ENCODE data around the gene BCCIP. TPM values are rescaled to one million over a fixed set of nuclear protein-coding genes. Genes with fewer than 3 reads are reported as not detected.

BCCIP gene
- total RNA-seq, 1 donor from 2014 or later: 68.1 TPM

- no peak for FAIRE-seq
- H3K9me3 ChIP-seq (ENCODE audit: insufficient read depth, low read depth, low read length): no peaks in the 10 kb centered on the region
- H3K27me3 Mint-ChIP-seq (ENCODE audit: low read depth, unreplicated experiment): no peaks in the 10 kb centered on the region
- H4K20me1 ChIP-seq (ENCODE audit: insufficient read depth, low read length): peaks cover 9% of the 10 kb centered on the region
- H3K27ac ChIP-seq (ENCODE audit: low read depth, low read length): no peak overlapping the region
- H3K27me3 ChIP-seq (ENCODE audit: insufficient read depth, low read length): no peaks in the 10 kb centered on the region
- no peak for TF ChIP-seq EZH2 (IDR thresholded peaks at IDR 0.05; ENCODE audit: insufficient read depth, low read length)
- TF ChIP-seq, protein P1, sequence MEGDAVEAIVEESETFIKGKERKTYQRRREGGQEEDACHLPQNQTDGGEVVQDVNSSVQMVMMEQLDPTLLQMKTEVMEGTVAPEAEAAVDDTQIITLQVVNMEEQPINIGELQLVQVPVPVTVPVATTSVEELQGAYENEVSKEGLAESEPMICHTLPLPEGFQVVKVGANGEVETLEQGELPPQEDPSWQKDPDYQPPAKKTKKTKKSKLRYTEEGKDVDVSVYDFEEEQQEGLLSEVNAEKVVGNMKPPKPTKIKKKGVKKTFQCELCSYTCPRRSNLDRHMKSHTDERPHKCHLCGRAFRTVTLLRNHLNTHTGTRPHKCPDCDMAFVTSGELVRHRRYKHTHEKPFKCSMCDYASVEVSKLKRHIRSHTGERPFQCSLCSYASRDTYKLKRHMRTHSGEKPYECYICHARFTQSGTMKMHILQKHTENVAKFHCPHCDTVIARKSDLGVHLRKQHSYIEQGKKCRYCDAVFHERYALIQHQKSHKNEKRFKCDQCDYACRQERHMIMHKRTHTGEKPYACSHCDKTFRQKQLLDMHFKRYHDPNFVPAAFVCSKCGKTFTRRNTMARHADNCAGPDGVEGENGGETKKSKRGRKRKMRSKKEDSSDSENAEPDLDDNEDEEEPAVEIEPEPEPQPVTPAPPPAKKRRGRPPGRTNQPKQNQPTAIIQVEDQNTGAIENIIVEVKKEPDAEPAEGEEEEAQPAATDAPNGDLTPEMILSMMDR (IDR thresholded peaks at IDR 0.05; ENCODE audit: insufficient read depth, low read depth, low read length): no peak
- DNase-seq (ENCODE audit: low read depth): no peak
- H3K79me2 ChIP-seq (ENCODE audit: insufficient read depth, low read length): no peaks in the 10 kb centered on the region
- H3K4me1 ChIP-seq (ENCODE audit: insufficient read depth, low read length): no peaks in the 10 kb centered on the region
- no peak overlapping the region for H3K27ac Mint-ChIP-seq (ENCODE audit: unreplicated experiment)
- H3K4me1 Mint-ChIP-seq (ENCODE audit: low read depth, unreplicated experiment): peaks cover 16% of the 10 kb centered on the region
- no peaks in the 10 kb centered on the region for H3K9me3 Mint-ChIP-seq (ENCODE audit: unreplicated experiment)
- no peak overlapping the region for H3K4me3 ChIP-seq (ENCODE audit: insufficient read depth, low read depth, low read length)
- no peak overlapping the region for H2AFZ ChIP-seq (ENCODE audit: low read depth, low read length)
- peaks cover 31% of the 10 kb centered on the region for H3K36me3 Mint-ChIP-seq (ENCODE audit: low read depth, unreplicated experiment)
- H3K36me3 ChIP-seq (ENCODE audit: insufficient read depth, low read length): peaks cover 10% of the 10 kb centered on the region
- H3K9ac ChIP-seq (ENCODE audit: low read length): no peak overlapping the region
- H3K4me2 ChIP-seq (ENCODE audit: low read length): no peak overlapping the region
- no peak overlapping the region for H3K4me3 Mint-ChIP-seq (ENCODE audit: unreplicated experiment)
Observed at GRCh38 chr10:125802131-125802530, 21.2 kb upstream of the BCCIP start.

- Histone ChIP-seq H3K4me1 (ENCODE audit: insufficient read depth, low read length) (no peaks in the 10 kb centered on the region), H3K27ac (ENCODE audit: low read depth, low read length) (no peak overlapping the region), H3K27me3 (ENCODE audit: insufficient read depth, low read length) (no peaks in the 10 kb centered on the region), H3K9me3 (ENCODE audit: insufficient read depth, low read depth, low read length) (no peaks in the 10 kb centered on the region), H4K20me1 (ENCODE audit: insufficient read depth, low read length) (peaks cover 9% of the 10 kb centered on the region), H3K79me2 (ENCODE audit: insufficient read depth, low read length) (no peaks in the 10 kb centered on the region), H3K4me3 (ENCODE audit: insufficient read depth, low read depth, low read length) (no peak overlapping the region), H2AFZ (ENCODE audit: low read depth, low read length) (no peak overlapping the region), H3K36me3 (ENCODE audit: insufficient read depth, low read length) (peaks cover 7% of the 10 kb centered on the region), H3K9ac (ENCODE audit: low read length) (no peak overlapping the region), H3K4me2 (ENCODE audit: low read length) (no peak overlapping the region)
- no peak for DNase-seq (ENCODE audit: low read depth)
- FAIRE-seq: no peak
- no peaks in the 10 kb centered on the region for H3K27me3 Mint-ChIP-seq (ENCODE audit: low read depth, unreplicated experiment)
- no peak overlapping the region for H3K27ac Mint-ChIP-seq (ENCODE audit: unreplicated experiment)
- H3K36me3 Mint-ChIP-seq (ENCODE audit: low read depth, unreplicated experiment): peaks cover 32% of the 10 kb centered on the region
- TF ChIP-seq EZH2 (IDR thresholded peaks at IDR 0.05; ENCODE audit: insufficient read depth, low read length): no peak
- TF ChIP-seq, protein P1 (IDR thresholded peaks at IDR 0.05; ENCODE audit: insufficient read depth, low read depth, low read length): no peak
- H3K4me3 Mint-ChIP-seq (ENCODE audit: unreplicated experiment): no peak overlapping the region
- H3K9me3 Mint-ChIP-seq (ENCODE audit: unreplicated experiment): no peaks in the 10 kb centered on the region
- peaks cover 17% of the 10 kb centered on the region for H3K4me1 Mint-ChIP-seq (ENCODE audit: low read depth, unreplicated experiment)
Observed at GRCh38 chr10:125802739-125803138, 20.6 kb upstream of the BCCIP start.

DNA sequence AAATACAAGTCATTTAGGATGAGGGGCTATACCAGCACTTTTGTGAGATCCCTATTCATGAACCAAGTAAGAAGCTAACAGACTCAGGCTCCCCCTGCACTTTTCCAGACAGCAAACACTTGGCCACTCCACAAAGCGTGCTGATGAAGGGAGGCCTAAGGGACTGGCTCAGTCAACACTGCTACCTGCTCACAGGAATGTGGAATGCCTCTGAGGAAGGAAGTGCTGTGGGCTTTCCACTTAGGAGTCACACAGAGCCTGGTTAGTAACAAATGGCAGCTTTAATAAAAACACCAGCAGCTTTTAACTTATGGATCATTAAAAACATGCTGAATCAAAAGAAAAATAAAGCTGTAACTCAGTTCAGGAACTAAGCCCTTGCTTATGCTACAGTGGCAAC, 15.3 kb upstream of the BCCIP start:
- H3K36me3 ChIP-seq (ENCODE audit: insufficient read depth, low read length): peaks cover 19% of the 10 kb centered on the region
- H3K4me1 ChIP-seq (ENCODE audit: insufficient read depth, low read length): no peaks in the 10 kb centered on the region
- no peak overlapping the region for H2AFZ ChIP-seq (ENCODE audit: low read depth, low read length)
- no peaks in the 10 kb centered on the region for H3K27me3 Mint-ChIP-seq (ENCODE audit: low read depth, unreplicated experiment)
- no peak overlapping the region for H3K4me3 Mint-ChIP-seq (ENCODE audit: unreplicated experiment)
- H3K27ac Mint-ChIP-seq (ENCODE audit: unreplicated experiment): no peak overlapping the region
- TF ChIP-seq EZH2 (IDR thresholded peaks at IDR 0.05; ENCODE audit: insufficient read depth, low read length): no peak
- TF ChIP-seq, protein P1 (IDR thresholded peaks at IDR 0.05; ENCODE audit: insufficient read depth, low read depth, low read length): no peak
- H3K9me3 ChIP-seq (ENCODE audit: insufficient read depth, low read depth, low read length): no peaks in the 10 kb centered on the region
- H4K20me1 ChIP-seq (ENCODE audit: insufficient read depth, low read length): no peaks in the 10 kb centered on the region
- H3K4me2 ChIP-seq (ENCODE audit: low read length): no peak overlapping the region
- no peaks in the 10 kb centered on the region for H3K79me2 ChIP-seq (ENCODE audit: insufficient read depth, low read length)
- H3K9me3 Mint-ChIP-seq (ENCODE audit: unreplicated experiment): no peaks in the 10 kb centered on the region
- no peak overlapping the region for H3K9ac ChIP-seq (ENCODE audit: low read length)
- no peaks in the 10 kb centered on the region for H3K27me3 ChIP-seq (ENCODE audit: insufficient read depth, low read length)
- no peak overlapping the region for H3K27ac ChIP-seq (ENCODE audit: low read depth, low read length)
- no peak for DNase-seq (ENCODE audit: low read depth)
- no peak for FAIRE-seq
- peaks cover 33% of the 10 kb centered on the region for H3K36me3 Mint-ChIP-seq (ENCODE audit: low read depth, unreplicated experiment)
- peaks cover 7% of the 10 kb centered on the region for H3K4me1 Mint-ChIP-seq (ENCODE audit: low read depth, unreplicated experiment)
- H3K4me3 ChIP-seq (ENCODE audit: insufficient read depth, low read depth, low read length): no peak overlapping the region

All from astrocyte (in vitro differentiated cells and primary cell).